Activated naive CD4-positive, alpha-beta T cell treated with anti-CD3 and anti-CD28 coated beads for 36 hours (primary cell): ENCODE measurements around the gene ERRFI1. TPM values are rescaled to one million over a fixed set of nuclear protein-coding genes. Genes with fewer than 3 reads are reported as not detected.
A peak's percentile ranks its signal among the peaks of the same experiment; 100 is the strongest.
"Not testable (repeated sequence)": the region's sequence is repeated elsewhere in the genome, so short reads cannot be mapped to it uniquely, and the experiment has no call there.

Experiments
- CTCF ChIA-PET: fragments of 350-600 bp; sonication (Branson Sonifier 250); formaldehyde crosslinking; loops from one replicate; lab custom pipeline; 2021; ENCODE audit warnings: antibody characterized with exemption; lab: Charles Lee
- DNase-seq: peaks from one replicate; pipeline ENCODE4 v3.0.0-alpha.2; 2020
- H3K27ac Mint-ChIP-seq: one replicate; pipeline ENCODE4 v1.8.0; 2021; ENCODE audit warnings: mild to moderate bottlenecking, mixed read lengths
- H3K27me3 Mint-ChIP-seq: one replicate; pipeline ENCODE4 v1.8.0; 2021; ENCODE audit warnings: low read depth, mixed read lengths
- H3K36me3 Mint-ChIP-seq: one replicate; pipeline ENCODE4 v1.8.0; 2021; ENCODE audit warnings: low read depth, mixed read lengths
- H3K4me1 Mint-ChIP-seq: one replicate; pipeline ENCODE4 v1.8.0; 2021; ENCODE audit warnings: low read depth, mixed read lengths
- H3K4me3 Mint-ChIP-seq: one replicate; pipeline ENCODE4 v1.8.0; 2021; ENCODE audit warnings: mild to moderate bottlenecking, moderate library complexity, mixed read lengths
- H3K9me3 Mint-ChIP-seq: one replicate; pipeline ENCODE4 v1.8.0; 2021; ENCODE audit warnings: mixed read lengths
- intact Hi-C: fragments of 100-400 bp; cut with micrococcal nuclease; formaldehyde crosslinking; loops from one replicate; pipeline ENCODE4 v1.15.1; 2023
- total RNA-seq, 2 experiments: library from RNA; stranded (reverse); gene quantifications; one replicate each; pipeline ENCODE4 v1.2.3, GENCODE V29; 2021

ERRFI1 gene, protein sequence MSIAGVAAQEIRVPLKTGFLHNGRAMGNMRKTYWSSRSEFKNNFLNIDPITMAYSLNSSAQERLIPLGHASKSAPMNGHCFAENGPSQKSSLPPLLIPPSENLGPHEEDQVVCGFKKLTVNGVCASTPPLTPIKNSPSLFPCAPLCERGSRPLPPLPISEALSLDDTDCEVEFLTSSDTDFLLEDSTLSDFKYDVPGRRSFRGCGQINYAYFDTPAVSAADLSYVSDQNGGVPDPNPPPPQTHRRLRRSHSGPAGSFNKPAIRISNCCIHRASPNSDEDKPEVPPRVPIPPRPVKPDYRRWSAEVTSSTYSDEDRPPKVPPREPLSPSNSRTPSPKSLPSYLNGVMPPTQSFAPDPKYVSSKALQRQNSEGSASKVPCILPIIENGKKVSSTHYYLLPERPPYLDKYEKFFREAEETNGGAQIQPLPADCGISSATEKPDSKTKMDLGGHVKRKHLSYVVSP
- total RNA-seq, result under 1 TPM; 0.77 to 0.95 TPM

DNA sequence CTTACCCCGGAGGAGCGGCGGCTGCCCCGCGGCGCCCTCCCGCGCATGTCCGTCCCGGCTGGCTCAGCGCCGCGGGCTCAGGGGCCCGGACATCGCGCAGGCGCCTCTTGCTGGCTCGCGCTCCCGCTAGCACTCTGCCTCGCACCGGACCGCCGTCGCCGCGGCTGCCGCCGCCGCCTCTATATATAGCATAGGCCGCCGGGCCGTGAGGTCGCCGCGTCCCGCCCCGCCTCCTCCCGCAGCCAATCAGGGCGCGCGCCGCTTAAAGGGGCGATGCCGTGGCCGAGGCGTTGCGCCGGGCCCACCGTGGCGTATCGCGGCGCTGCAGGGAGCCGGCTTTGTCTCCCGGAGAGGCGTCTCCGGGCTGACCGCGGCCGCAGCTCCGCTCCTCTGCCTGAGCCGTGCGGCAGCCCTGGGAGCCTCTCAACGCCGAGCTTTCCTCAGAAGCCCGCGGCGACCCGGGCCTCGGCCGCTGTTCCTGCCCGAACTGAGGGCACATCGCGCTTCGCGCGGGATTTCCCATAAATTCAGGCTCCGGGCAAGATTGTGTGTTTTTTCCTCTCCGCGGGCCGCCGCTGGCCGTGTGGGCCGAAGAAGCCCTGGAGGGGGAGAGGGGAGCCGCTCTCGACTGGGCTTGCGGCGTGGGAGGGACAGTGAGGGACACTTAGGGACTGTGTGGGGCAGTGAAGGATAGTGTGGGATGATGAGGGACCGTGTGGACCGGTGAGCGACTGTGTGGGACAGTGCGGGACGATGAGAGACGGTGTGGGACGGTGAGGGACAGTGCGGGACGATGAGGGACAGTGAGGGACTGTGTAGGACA, at the start of gene ERRFI1:
ERRFI1 (minus strand) TSS at position 157 of the 823 bp plus-strand sequence. CDS start 10,690 bp downstream, outside the sequence.
- peak; percentile 84 for DNase-seq
- Mint-ChIP-seq H3K27ac (peak within 1 kb of the TSS; percentile 20), H3K9me3 (no peaks in the 10 kb centered on the region), H3K36me3 (no peaks in the 10 kb centered on the region), H3K27me3 (peaks cover 19% of the 10 kb centered on the region), H3K4me3 (peak within 1 kb of the TSS; percentile 70), H3K4me1 (peaks cover 9% of the 10 kb centered on the region)
- intact Hi-C loops, result loop anchor here (1.0 to 5.0 kb wide), 3 partner anchors 126 to 292 kb away; partner anchors contain the start of gene SLC45A1
- CTCF ChIA-PET, result interaction anchor here (0.6 to 1.6 kb wide), 3 partner anchors 95 to 290 kb away, joined by 3 to 4 read pairs (median 3); no protein-coding TSS in a partner anchor

DNA sequence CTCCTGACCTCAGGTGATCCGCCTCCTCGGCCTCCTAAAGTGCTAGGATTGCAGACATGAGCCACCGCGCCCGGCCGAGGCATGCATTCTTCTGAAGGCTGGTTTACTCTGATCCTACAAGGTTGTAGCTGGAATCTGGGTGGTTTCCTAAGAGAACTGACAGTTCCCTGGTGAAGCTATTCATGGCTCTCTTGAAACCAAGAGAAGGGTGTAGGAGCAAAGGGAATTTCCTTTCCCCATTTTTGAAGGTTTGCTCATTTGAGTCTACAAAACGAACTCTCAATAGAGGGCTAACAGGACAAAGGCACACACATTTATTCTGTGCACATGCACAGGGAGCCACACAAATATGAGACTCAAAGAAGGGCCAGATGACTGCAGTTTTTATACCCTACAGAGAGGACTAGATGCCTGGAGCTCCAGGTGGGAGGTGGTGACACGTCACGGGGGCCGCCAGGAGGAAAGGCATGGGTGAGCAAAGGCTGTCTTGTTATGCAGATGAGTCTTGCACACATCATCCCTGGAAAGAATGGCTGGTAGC, 49.5 kb upstream of the ERRFI1 start:
- CTCF ChIA-PET, result no interaction called here

DNA sequence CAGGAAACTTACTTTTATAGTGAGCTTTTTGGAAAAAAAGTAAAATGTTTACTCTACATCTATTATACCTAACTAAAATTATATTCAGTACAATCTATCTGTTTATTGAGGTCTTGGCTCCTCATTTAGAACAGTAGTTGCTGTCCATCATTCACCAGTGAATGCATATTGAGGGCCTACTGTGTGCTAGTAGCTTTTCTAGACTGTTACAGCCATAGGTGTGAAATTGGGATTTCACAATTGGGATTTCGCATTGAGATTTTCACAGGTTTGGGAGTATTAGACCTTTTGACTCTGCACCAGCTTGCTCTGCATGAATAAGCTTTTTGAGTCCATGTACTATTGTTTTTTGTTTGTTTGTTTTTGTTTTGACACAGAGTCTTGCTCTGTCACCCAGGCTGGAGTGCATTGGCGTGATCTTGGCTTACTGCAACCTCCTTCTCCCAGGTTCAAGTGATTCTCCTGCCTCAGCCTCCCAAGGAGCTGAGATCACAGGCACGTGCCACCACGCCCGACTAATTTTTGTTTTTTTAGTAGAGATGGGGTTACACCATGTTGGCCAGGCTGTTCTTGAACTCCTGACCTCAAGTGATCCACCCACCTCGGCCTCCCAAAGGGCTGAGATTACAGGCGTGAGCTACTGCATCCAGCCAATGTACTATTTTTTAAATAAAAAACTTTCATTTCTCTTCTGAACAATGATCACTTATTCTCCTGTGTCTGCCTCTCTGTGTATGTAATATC, 47.2 kb upstream of the ERRFI1 start:
- DNase-seq, result no peak
- Mint-ChIP-seq H3K4me3 (no peak overlapping the region), H3K27ac (no peak overlapping the region), H3K9me3 (no peaks in the 10 kb centered on the region), H3K36me3 (no peaks in the 10 kb centered on the region), H3K27me3 (no peaks in the 10 kb centered on the region), H3K4me1 (no peaks in the 10 kb centered on the region)
- CTCF ChIA-PET, result interaction anchor here (1.6 kb wide), 1 partner anchor 58 kb away, joined by 3 read pairs; no protein-coding TSS in a partner anchor
- intact Hi-C loops, result no loop called here

More for the DNA sequence above, 49.5 kb upstream of the ERRFI1 start:
- DNase-seq, result no peak
- no peaks in the 10 kb centered on the region for H3K4me1 Mint-ChIP-seq
- intact Hi-C loops, result no loop called here
- H3K36me3 Mint-ChIP-seq, result no peaks in the 10 kb centered on the region
- no peaks in the 10 kb centered on the region for H3K27me3 Mint-ChIP-seq
- H3K9me3 Mint-ChIP-seq, result no peaks in the 10 kb centered on the region
- no peak overlapping the region for H3K4me3 Mint-ChIP-seq
- H3K27ac Mint-ChIP-seq, result no peak overlapping the region

DNA sequence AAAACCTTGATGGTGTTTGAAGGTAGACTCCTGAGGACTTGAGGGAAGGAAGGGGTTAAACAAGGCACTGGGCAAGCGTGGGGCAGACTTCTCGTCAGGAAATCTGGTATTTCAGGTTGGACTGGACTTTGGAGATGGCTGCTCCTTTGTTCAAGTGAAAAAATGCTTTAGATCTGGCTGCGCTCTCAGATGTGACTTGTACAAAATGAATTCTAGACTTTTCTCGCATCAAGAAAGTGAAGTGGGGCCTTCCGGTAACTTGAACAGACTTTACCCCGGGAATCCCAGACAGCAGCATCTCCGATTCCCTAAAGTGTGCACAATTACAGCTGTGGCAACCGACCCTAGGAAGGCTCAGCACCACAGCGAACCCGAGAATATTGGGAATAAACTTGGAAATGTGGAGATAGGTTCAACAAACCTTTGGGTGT, 44.3 kb upstream of the ERRFI1 start:
- CTCF ChIA-PET, result no interaction called here
- no peak for DNase-seq
- Mint-ChIP-seq H3K4me3 (no peak overlapping the region), H3K9me3 (no peaks in the 10 kb centered on the region), H3K27me3 (no peaks in the 10 kb centered on the region), H3K36me3 (no peaks in the 10 kb centered on the region), H3K27ac (no peak overlapping the region), H3K4me1 (no peaks in the 10 kb centered on the region)
- intact Hi-C loops, result no loop called here

DNA sequence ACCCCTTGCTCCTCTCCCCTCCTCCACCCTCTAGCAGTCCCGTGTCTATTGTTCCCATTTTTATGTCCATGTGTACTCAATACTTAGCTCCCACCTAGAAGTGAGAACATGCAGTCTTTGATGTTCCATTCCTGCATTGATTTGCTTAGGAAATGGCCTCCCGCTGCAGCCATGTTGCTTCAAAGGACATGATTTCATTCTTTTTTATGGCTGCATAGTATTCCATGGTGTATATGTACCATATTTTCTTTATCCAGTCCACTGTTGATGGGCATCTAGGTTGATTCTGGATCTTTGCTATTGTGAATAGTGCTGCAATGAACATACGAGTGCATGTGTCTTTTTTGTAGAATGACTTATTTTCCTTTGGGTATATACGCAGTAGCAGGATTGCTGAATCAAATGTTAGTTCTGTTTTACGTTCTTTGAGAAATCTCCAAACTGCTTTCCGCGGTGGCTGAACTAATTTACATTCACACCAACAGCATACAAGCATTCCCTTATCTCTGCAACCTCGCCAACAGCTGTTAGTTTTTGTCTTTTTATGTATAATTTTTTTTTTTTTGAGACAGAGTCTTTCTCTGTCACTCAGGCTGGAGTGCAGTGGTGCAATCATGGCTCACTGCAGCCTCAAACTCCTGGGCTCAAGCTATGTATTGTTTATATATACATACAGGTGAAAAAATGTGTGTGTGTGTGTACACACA, 43.7 kb upstream of the ERRFI1 start:
- CTCF ChIA-PET, result interaction anchor here (0.6 kb wide), 1 partner anchor 957 kb away, joined by 3 read pairs; no protein-coding TSS in a partner anchor
- H3K4me1 Mint-ChIP-seq, H3K27me3 Mint-ChIP-seq, H3K36me3 Mint-ChIP-seq, H3K4me3 Mint-ChIP-seq, intact Hi-C loops, H3K27ac Mint-ChIP-seq, DNase-seq, H3K9me3 Mint-ChIP-seq: not testable (repeated sequence)

DNA sequence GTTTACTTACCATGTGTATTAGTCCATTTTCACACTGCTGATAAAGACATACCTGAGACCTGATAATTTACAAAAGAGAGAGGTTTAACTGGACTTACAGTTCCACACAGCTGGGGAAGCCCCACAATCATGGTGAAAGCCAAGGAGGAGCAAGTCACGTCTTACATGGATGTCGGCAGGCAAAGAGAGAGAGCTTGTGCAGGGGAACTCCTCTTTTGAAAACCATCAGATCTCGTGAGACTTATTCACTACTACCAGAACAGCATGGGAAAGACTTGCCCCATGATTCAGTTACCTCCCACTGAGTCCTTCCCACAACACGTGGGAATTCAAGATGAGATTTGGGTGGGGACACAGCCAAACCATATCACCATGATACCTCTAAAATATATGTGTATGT, 39.3 kb upstream of the ERRFI1 start:
- no peaks in the 10 kb centered on the region for H3K27me3 Mint-ChIP-seq
- H3K4me1 Mint-ChIP-seq, result no peaks in the 10 kb centered on the region
- H3K9me3 Mint-ChIP-seq, result no peaks in the 10 kb centered on the region
- DNase-seq, result no peak
- CTCF ChIA-PET, result no interaction called here
- intact Hi-C loops, result no loop called here
- no peak overlapping the region for H3K4me3 Mint-ChIP-seq
- H3K36me3 Mint-ChIP-seq, result no peaks in the 10 kb centered on the region
- no peak overlapping the region for H3K27ac Mint-ChIP-seq

DNA sequence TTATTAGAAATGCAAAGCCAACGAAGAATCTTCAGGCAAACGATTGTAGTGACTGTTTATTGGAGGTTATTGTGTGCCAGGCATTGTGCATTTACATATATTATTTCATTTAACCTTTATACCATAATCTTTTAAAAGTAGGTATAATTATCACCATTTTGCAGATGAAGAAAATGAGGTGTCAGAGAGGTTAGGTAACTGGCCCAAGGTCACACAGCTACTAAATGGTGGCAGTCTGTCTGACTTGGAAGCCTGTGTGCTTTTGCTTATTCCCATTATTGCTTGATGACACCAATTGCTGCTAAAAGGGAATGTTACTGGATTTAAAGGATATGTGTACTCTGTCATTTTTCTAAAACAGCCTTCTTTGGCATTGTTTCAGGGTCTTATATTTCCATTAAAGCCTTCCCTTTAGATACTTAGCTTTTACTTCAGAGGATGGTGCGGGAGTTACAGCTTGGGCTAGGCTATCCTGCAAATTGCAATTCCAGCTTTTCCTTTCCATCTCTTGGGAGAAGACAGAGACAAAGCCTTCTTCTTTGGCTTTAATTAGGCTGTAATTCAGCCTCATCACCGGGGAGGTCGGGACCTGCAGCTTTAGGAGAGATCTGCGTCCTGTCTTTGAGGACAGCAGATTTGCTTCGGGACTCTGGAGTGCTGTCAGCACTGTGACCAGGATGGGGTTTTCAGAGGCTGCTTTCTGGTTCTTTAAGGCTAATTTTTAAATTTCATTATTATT, 37.4 kb upstream of the ERRFI1 start:
- H3K27ac Mint-ChIP-seq, result no peak overlapping the region
- no peak overlapping the region for H3K4me3 Mint-ChIP-seq
- CTCF ChIA-PET, result no interaction called here

DNA sequence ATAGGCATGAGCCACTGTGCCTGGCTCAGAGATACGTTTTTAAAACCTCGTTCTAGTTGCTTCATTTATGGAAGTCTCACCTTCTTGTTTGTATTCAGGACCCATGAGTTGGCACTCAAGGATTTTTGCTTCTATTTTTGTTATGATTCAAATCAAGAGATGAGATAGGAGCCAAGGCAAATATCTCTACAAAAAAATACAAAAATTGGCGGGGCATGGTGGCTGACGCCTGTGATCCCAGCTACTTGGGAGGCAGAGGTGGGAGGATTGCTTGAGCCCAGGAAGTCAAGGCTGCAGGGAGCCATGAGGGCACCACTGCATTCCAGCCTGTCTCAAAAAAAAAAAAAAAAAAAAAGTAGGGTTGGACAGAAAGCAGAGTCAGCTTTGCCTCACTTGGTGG, 36.8 kb upstream of the ERRFI1 start:
- Mint-ChIP-seq H3K9me3 (no peaks in the 10 kb centered on the region), H3K4me1 (no peaks in the 10 kb centered on the region), H3K36me3 (no peaks in the 10 kb centered on the region), H3K27ac (no peak overlapping the region), H3K4me3 (no peak overlapping the region), H3K27me3 (no peaks in the 10 kb centered on the region)
- CTCF ChIA-PET, result no interaction called here
- no peak for DNase-seq
- intact Hi-C loops, result no loop called here

More for the DNA sequence above, 37.4 kb upstream of the ERRFI1 start:
- intact Hi-C loops, result no loop called here
- Mint-ChIP-seq H3K4me1 (no peaks in the 10 kb centered on the region), H3K36me3 (no peaks in the 10 kb centered on the region), H3K27me3 (no peaks in the 10 kb centered on the region), H3K9me3 (no peaks in the 10 kb centered on the region)
- no peak for DNase-seq

DNA sequence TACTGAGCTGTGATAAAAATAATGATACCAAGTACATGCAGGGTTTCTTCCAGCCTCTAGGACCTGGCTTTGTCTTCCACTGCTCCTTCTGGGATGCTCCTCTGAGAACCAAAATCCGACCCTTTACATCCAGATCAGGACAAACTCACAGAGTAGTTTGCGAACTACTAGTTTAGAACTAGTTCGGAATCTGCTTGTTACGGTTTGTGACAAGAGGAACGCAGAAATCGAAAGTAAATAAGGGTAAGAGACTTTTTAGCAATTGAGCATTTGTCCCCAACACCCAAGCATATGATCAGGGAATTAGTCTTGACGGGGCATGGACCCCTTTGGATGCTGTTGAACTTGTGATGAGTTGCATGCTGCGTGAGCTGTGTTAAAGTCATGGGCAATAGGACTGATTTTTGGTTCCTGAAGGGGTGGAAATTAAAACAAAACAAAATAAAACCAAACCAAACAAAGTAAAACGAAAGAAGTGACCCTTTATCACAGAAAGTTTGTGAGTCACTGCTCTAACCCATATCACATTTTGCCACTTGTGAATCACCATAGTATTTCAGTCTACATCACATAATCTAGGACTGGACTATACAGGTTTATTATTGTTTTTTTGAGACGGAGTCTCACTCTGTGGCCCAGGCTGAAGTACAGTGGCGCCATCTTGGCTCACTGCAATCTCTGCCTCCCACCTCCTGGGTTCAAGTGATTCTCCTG, 35.7 kb upstream of the ERRFI1 start:
- H3K27ac Mint-ChIP-seq, result no peak overlapping the region
- CTCF ChIA-PET, result no interaction called here
- no peak overlapping the region for H3K4me3 Mint-ChIP-seq
- H3K4me1 Mint-ChIP-seq, result no peaks in the 10 kb centered on the region
- H3K36me3 Mint-ChIP-seq, result no peaks in the 10 kb centered on the region
- no peaks in the 10 kb centered on the region for H3K9me3 Mint-ChIP-seq
- no peak for DNase-seq
- H3K27me3 Mint-ChIP-seq, result no peaks in the 10 kb centered on the region
- intact Hi-C loops, result no loop called here

DNA sequence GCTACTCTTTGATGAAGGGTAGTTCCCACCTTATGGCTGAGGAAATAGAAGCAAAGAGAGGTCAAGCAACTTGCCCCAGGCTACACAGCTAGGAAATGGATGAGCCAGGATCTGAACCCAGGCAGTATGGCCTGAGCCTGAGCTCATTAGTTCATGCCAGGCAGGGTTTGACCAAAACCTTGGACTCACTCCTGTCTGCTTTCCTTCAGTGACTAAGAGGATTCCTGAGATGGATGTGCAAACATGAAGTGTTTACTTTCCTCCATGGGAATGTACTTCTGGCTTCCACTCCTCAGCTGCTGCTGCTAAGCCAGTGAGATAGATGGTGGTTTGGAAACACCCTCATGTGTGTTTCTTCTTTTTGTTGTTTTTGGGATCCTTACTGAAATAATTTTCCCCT, 35.1 kb upstream of the ERRFI1 start:
- CTCF ChIA-PET, result no interaction called here
- Mint-ChIP-seq H3K27ac (no peak overlapping the region), H3K9me3 (no peaks in the 10 kb centered on the region)

More for the DNA sequence above, 35.1 kb upstream of the ERRFI1 start:
- intact Hi-C loops, result no loop called here
- no peaks in the 10 kb centered on the region for H3K4me1 Mint-ChIP-seq
- no peaks in the 10 kb centered on the region for H3K27me3 Mint-ChIP-seq
- DNase-seq, result no peak
- H3K36me3 Mint-ChIP-seq, result no peaks in the 10 kb centered on the region
- H3K4me3 Mint-ChIP-seq, result no peak overlapping the region
